NT2/D1 (cell line): ENCODE measurements around the gene CLRN3.

ENCODE experiments used
- SUZ12 ChIP-seq: IDR thresholded peaks from 2 replicates; pipeline ENCODE4 v1.6.1; 2011; ENCODE audit not compliant: insufficient read length, insufficient read depth; ENCODE audit errors: extremely low read depth
- YY1 ChIP-seq: IDR thresholded peaks from 2 replicates; pipeline ENCODE4 v1.6.1; 2011; ENCODE audit not compliant: insufficient read length, insufficient read depth
- ZNF274 ChIP-seq: IDR thresholded peaks from 2 replicates; pipeline ENCODE4 v1.6.1; 2011; ENCODE audit warnings: mild to moderate bottlenecking, low read depth, low read length

DNA sequence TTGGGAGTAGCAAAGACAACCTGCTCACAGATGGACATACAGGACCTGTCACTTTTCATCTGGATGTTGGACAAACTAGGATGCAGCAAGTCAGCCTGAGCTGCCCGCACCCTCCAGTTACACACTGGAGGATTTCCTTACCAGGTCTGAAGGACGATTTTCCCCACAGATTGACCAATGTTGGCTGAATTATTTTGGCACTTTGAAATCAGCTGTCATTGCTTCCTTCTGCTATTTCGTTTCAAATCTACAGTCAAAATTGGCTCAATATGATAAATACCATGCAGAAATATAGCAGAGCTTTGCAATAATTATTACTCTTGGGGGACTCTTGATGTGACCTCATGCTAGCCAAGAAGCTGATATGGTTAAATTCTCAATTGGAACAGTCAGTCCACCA is 2.5 kb downstream of the CLRN3 start:
- TF ChIP-seq YY1: no peak
- no peak for TF ChIP-seq ZNF274
- no peak for TF ChIP-seq SUZ12
